GM18507 (cell line): Measurements from ENCODE around the gene SLC44A3.

ENCODE experiments used
- DNase-seq: peaks from one replicate; pipeline ENCODE4 v3.0.0; 2011; ENCODE audit warnings: low read depth; ENCODE audit not compliant: insufficient read length; ENCODE audit errors: extremely low spot score
- FAIRE-seq: peaks from 2 replicates; lab custom pipeline; 2011; peaks lifted over from hg19 to GRCh38; lab: Jason Lieb, UNC

SLC44A3 gene

DNA sequence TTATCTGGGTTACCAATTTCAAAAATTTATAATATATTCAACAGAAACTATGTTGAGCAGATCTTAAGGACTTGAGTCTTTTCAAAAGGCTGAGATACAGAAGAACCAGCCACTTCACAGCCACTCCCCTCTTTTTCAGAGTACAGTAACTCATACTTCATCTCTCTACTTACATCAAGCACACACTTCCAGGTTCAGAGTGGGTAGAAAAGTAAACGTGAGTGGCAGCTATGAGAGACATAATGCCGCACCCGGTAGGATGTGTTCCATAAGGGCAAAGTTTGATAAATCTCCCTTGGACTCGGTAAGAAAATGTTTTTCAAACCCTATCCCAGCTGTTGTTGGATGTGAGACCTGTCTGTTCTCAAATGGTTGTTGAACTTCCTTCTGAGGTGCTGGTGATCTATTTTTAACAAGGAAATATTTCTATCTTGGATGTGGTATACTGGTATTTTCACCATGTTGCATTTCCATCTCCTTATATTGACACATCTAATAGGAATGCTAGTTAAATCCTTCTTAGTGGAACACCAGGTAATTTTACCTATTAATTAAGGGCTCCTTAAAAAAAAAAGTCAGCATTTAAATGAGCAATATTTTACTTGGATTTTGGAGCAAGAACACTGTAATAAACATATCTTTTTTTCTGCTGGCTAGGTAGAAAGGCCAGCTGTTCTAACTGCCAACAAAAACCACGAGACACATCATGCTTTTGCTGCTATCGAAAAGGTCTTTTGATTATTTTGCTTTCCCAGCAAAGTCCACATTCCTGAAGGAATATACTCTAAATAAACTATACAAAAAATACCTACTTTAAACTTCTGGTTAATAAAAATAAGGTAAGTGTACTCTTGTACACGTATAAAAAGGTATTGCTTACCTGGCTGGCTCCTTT is 78.6 kb downstream of the SLC44A3 start:
- FAIRE-seq (no peak), DNase-seq (no peak)

DNA sequence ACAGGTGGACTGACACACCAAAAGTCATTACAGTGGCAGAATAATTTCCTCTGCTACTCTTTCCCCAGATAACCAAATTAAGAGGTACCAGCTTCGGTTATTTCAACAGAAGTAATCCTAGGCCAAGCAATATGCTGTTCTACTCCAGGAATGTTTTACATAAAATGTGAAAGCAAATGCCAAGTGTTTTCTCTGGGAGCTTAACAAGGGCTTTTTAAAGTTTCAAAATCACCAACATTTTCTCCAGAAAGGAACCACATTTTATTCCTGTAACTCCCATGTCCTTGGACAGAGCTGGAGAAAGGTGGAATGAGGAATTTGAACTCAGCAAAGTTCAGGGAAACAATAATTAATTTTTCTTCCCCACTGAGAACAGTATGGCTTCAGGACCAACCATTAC is 79.6 kb downstream of the SLC44A3 start:
- FAIRE-seq = no peak

DNA sequence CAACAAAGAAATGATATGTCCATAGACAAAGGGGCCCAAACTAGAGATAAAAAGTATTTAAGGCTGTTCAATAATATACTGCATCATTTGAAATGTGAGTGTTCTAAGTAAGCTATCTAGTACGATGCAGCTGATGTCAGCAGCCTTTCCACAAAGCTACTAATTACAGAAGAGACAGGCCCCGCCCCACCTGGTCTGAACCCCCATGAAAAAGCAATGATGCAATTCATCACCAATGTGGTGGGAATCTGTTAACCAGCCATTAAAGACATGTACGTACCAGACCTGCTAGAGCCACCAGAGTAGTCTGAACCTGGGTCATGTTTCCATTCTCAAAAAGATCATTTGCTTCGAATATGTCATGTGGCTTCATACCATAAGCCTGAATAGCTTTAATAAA is 81.7 kb downstream of the SLC44A3 start:
- FAIRE-seq (no peak), DNase-seq (no peak)

More for the DNA sequence above, 79.6 kb downstream of the SLC44A3 start:
- no peak for DNase-seq

DNA sequence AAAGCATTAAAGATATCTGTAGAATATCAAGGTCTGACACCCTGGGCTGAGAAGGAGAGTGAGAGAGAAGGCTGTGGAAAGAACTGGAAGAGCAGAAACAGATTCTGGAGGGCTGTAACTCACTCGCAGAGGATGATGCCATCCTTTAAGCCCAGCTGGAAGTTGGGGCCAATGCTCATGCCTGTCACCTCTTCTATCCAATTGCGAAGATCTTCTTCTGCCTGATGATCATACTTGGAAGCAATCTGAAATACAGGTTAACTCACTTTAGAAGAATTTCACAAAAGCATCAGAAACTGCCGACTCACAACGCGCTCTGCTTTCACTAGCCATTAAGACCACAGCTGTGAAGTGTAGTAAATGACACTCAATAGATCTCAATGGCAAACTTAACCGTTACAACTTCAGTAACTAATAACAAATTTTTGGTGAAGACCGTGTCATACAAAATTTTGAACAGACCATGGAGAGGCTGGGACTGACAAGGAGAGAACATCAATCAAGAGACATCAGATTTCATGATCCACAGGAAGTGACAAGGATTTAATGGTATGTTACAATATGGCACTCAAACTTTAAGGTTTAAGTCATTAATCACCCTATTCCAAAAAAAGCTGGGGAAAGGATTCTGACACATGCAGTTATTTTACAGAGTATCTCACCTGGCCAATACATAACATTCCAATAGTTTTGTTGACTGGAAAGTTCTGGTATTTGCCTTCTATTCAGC is 83.3 kb downstream of the SLC44A3 start:
- FAIRE-seq = no peak

DNA sequence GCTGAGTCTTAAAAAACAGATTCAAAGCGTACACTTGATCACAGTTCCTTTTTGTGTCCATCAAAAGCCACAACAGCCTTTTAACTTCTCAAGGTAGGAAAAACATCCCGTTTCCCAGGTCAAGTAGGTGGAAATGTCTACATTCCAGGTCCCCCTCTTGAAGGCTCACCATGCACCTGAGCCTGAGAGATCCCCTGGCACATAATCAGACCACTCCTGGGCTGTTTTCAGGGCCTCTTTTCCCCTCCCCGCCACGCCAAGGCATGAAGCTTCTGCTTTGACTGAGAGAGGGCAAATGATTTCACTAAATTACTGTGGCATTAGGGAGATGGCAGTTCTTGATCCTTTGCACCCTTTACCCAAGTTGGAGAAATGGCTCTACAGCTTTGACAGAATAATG is 85.0 kb downstream of the SLC44A3 start:
- no peak for DNase-seq
- FAIRE-seq = no peak

More for the DNA sequence above, 83.3 kb downstream of the SLC44A3 start:
- no peak for DNase-seq

DNA sequence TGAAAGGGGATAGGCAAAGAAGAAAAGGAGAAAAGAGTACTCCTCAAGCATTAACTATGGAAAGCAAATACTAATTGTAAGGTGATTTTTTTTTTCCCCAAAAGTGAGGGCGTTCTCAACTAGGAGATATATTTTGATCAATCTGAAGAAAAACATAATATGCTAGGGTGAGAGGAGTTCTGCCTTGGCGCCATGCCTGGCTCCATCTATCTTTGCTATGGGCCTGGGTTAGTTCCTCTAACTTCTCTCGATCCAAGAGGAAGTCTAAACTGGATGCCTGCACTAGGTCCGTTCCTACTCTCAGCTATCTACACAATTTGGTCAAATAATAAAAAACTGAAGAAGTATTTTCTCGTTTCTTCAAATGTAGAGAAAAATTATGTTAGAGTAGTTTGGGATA is 86.2 kb downstream of the SLC44A3 start:
- DNase-seq (no peak), FAIRE-seq (no peak)

DNA sequence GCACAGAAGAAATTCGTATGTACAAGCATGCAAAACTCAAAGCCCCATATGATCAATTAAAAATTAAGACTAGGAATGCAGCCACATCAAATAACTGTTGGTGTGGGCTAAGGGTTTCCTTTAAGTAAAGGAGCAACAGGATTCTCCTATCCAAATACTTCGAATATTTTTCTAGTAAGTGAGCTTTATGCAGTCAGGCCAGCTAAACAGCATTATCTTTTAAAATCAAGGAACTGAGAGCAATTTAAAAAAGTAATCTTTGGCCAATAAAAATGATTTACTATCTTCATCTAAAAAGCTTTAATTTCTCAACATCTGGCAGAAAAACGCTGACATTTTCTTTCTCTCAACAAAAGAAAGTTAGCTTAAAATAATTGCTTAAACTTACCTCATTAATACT is 87.0 kb downstream of the SLC44A3 start:
- no peak for FAIRE-seq
- no peak for DNase-seq

DNA sequence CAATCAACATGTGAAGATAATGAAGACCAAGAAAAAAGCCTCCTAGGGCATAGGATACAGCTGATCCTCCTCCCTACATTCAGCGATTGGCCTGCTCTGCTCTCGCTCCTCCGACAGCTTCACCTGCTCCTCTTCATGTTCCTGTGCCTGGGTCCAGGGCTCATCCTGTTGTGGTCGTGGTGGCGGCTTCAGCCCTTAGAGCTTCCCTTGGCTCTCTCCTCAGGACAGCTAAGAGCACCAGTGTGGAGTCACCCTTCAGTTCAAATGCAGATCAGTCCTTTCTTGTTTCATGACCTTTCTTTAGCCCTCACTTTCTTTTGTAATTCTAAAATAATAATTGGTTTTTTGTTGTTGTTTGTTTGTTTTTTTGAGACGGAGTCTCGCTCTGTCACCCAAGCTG is 88.0 kb downstream of the SLC44A3 start:
- no peak for FAIRE-seq

DNA sequence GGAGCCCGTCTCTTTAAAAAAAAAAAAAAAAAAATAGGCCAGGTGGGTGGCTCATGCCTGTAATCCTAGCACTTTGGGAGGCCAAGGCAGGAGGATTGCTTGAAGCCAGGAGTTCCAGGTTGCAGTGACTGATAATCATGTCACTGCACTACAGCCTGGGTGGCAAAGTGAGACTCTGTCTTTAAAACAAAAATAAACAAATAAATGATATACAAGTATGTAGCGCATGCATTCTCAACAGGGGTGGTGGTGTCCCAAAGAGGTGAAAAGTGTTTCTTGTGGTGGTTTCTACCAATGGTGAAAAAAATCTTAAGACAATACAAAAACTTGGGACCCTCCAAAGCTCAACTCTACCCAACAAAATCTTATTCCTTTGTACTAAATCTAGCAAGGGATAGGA is 88.8 kb downstream of the SLC44A3 start:
- FAIRE-seq = no peak
- DNase-seq = no peak

More for the DNA sequence above, 88.0 kb downstream of the SLC44A3 start:
- no peak for DNase-seq

DNA sequence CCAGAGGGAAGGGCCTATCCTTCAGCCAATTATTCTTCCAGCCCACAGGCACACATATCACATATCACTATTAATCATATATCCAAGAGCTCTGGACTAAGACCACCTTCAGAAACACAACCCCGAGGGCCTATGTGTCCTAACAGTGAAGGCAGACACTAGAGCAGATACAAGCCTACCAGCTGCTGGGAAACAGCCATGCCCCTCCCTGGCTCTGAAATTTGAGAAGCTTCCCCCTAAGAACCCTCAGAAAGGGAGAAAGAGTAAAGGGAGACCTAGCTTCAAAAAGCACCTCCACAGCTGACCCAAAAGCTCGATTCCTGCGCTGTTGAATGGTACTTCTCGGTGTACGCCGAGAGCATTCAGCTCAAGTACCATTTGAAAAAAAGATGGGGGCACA is 89.3 kb downstream of the SLC44A3 start:
- FAIRE-seq = no peak
- DNase-seq = no peak

DNA sequence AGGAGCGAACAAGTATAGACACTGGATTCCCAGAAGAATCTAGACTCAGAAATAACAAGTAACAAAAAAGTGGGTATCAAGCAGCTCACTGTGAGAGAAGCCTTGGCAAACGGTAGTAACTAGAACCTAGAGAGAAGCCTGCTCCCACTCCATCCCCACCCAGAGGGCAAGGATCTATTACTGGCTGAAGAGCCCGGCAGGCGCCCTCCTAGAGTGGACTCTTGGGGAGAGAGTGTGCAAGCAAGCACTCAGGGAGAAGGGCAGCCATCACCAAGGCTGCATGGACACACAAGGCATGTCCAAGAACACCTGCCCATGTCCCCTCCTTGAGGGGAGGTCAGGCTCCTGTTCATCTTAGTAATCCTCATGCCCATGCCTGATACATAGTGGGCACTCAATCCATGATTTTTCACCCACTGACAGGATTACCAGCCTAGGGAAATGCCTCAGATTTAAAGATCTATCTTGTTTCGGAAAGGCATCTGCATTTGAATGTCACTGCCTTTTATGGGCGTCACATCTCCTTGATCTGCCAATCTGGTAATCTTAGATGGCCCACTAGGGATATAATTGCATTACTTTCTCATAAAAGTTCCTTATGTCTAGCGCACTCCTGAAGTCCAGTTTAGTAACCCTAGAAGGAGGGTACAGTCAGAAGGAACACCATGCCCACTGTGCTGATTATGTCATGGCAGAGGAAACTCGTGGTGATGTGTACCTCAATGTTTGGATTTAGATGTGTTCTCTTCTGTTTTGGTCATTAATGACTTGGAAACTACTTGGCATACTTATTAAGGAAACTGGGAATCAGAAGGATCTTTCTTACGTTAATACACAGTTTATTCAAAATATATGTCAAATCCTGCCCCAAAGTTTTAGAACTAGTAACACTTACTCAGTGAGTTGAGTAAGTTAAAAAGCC is 92.4 kb downstream of the SLC44A3 start:
- DNase-seq (no peak), FAIRE-seq (no peak)

DNA sequence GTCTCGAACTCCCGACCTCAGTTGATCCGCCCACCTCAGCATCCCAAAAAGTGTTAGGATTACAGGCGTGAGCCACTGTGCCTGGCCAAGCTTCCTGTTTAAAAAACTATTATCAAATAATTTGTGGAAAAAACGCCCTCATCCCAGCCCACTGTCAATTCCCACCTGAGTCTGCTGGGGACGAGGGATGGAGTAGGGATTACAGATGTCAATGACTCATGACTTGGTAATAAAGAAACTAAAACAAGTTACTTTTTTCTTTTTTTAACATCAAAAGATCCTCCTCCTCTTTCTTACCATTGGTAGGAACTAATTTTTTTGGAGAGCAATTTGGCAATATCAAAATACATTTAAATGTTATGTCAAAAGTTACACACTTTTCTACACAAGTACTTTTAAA is 97.1 kb downstream of the SLC44A3 start:
- DNase-seq = no peak
- FAIRE-seq = no peak

DNA sequence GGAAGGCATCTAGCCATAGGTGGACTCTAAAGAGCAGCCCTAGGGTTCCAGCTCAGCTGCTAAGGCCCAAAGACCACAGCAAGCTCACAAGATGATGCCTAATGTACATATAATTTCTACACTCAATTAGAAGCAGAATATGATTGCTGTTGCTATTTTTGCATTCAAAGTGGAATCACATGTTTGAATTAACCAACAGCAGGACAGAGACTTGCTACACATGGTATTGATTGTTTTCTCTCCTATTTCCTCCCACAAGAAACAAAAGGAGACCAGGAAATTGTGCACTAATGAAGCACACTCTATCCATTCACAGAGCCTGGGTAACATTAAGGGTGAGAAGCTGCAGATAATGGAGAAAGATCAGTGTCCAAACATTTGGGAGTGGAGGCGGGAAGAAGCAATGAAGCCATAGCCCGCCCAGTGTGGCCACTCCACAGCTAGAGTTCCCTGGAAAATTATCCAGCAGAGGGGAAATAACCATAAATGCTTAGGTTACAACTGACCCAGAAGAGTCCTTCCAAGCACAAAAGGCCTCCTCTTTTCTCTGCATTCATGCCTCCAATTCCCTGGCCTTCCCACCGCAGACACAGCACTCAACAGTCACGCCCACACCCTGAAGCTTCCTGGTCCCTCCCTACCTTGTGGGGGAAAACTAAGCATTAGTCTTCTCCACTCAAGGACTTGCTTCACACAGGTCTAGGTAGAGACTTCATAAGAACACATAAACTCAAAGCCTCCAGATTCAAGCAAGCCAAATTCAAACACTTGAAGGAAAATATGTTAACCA is 99.3 kb downstream of the SLC44A3 start:
- DNase-seq (no peak), FAIRE-seq (no peak)

DNA sequence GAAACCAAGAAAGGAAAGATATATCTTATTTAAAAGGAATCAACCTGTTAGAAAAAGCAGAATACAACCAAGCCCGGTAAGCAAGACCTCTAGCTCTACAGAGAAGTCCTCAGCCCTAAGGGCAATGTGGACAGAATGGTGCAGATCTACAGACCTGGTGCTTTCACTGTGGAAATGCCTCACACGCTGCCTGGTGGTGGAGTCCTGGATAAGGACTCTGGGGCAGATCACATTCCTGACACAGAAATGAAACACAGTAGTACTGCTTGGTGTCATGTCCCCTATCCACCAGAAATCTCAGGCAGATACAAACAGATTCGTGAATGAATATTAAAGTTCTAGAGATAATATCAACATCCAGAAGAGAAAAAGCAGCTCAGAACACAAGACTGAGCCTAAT is 99.9 kb downstream of the SLC44A3 start:
- FAIRE-seq (no peak), DNase-seq (no peak)

DNA sequence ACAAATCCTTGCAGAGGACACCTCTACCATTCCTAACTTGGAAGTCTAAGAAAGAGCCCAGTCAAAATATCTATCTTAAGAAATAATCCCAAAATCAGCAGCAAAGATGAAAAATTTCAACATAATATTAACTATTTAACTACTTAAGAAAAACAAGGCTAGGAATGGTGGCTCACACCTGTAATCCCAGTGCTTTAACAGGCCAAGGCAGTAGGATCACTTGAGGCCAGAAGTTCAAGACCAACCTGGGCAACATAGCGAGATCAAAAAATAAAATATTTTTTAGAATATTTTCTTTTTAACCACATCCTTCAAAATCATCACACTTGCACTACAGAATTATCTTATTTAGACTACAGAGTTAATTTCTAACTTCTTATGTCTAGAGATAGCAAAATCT is 101.8 kb downstream of the SLC44A3 start:
- DNase-seq (no peak), FAIRE-seq (no peak)

DNA sequence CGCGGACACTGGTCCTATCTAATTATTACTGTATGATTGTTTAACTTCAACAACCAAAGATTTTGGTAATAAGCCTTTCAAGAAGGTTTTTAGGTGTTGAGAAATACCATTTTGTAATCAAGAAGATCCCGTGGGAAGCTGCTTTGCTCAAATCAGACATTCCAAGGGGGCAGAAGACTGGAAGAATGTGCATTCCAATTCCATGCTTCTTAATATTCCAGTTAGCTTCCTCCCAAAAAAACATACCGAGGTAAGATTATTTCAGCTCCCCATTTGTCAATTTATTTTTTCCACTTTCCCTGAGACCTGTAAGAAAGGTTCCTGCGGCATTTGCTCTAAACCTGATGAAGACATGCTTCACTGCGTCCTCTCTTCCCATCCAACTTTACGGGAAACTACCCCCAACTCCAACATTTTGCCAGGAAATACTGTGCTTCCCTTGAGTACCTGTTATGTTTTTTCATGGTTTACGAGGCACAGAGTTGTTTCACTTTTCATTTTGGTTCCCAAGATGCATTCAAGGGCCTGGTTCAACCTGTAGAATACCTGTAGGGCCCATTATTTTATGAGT is 102.7 kb downstream of the SLC44A3 start:
- no peak for DNase-seq
- no peak for FAIRE-seq

DNA sequence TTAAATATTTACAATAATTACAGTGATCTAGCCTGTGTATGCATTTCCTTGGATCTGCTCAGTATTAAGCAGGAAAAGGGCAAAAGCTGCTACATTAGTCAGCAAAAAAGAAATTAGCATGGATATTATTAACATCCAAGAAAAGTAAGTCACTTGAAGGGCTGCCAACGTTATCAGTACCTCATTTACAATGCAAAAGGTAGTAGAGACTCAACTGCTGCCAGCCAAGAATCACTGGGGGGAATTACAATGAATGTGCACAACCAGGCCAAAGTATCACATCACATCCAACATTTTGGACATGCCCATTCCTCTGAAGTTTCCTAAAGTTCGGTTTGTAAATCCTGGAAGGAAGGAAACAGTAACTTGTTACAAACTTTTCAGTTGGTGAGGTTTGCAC is 104.8 kb downstream of the SLC44A3 start:
- no peak for DNase-seq
- no peak for FAIRE-seq

DNA sequence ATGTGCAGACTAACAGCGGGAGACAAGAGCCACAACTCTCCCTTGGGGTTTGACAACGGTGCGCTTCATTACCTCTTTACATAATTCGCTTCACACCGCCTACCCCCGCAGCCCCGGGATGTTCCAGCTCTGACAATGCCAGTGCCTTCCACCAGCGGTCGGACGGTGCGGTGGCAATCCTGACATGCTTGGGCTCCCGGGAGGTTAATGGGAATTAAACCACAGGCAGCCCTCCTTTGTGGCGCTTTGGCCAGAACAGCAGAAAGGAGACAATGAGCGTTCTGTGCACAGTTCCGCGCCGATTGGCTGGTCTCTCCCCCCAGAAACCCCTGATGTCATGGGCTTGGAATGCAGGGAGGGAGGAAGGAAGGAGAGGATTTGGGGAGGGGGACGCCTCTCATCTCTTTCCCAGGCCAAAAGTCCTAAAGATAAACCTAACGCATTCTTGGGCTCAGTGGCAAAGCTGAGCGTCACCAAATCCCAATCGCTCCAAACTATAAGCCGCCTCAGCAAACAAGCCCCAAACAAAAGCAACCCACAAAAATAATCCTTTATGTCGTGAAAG is 105.5 kb downstream of the SLC44A3 start:
- FAIRE-seq = no peak

More for the DNA sequence above, 105.5 kb downstream of the SLC44A3 start:
- no peak for DNase-seq
